Osteoblast (primary cell): ENCODE results near the gene FNIP2. TPM values are rescaled to one million over a fixed set of nuclear protein-coding genes. Genes with fewer than 3 reads are reported as not detected.

Experiments used
- DNase-seq: peaks from one replicate; pipeline ENCODE4 v3.0.0; 2011; ENCODE audit warnings: low spot score, mixed read lengths; ENCODE audit not compliant: insufficient read length; ENCODE audit errors: missing footprints
- H2AFZ ChIP-seq: 2 replicates; pipeline ENCODE4 v1.6.0; 2011; ENCODE audit warnings: mild to moderate bottlenecking, low read length
- H3K27ac ChIP-seq: 2 replicates; pipeline ENCODE4 v1.5.1; 2011; ENCODE audit warnings: mild to moderate bottlenecking, low read depth, low read length, moderate library complexity
- H3K27me3 ChIP-seq: 2 replicates; pipeline ENCODE4 v1.6.0; 2012; ENCODE audit warnings: mild to moderate bottlenecking, control low read depth, inconsistent platforms, low read length, moderate library complexity; ENCODE audit not compliant: insufficient read depth
- H3K36me3 ChIP-seq: 2 replicates; pipeline ENCODE4 v1.5.1; 2011; ENCODE audit warnings: mild to moderate bottlenecking, low read length, control low read depth, moderate library complexity; ENCODE audit not compliant: insufficient read depth
- H3K4me1 ChIP-seq: 2 replicates; pipeline ENCODE4 v1.5.1; 2011; ENCODE audit warnings: mild to moderate bottlenecking, low read length, control low read depth, moderate library complexity; ENCODE audit not compliant: insufficient read depth
- H3K4me2 ChIP-seq: 2 replicates; pipeline ENCODE4 v1.6.0; 2011; ENCODE audit warnings: mild to moderate bottlenecking, low read length; ENCODE audit not compliant: insufficient read depth
- H3K4me3 ChIP-seq: fragments of 200-600 bp; sonication (generic); 3 replicates; pipeline ENCODE4 v1.5.1; 2012; ENCODE audit warnings: mild to moderate bottlenecking, low read length, inconsistent platforms; ENCODE audit not compliant: insufficient read depth
- H3K79me2 ChIP-seq: 2 replicates; pipeline ENCODE4 v1.6.0; 2012; ENCODE audit warnings: mild to moderate bottlenecking, low read length, control low read depth, inconsistent platforms; ENCODE audit not compliant: insufficient read depth
- H3K9me3 ChIP-seq: 2 replicates; pipeline ENCODE4 v1.5.1; 2011; ENCODE audit warnings: low read depth, low read length, control low read depth
- H4K20me1 ChIP-seq: 2 replicates; pipeline ENCODE4 v1.6.0; 2012; ENCODE audit warnings: mild to moderate bottlenecking, low read length, control low read depth; ENCODE audit not compliant: insufficient read depth
- CTCF ChIP-seq: IDR thresholded peaks from 2 replicates; pipeline ENCODE4 v1.5.1; 2011; ENCODE audit warnings: mild to moderate bottlenecking, low read depth, low read length, moderate library complexity; ENCODE audit errors: extremely low read depth
- total RNA-seq: library from RNA; depleted of rRNA; stranded (reverse); fragments of >200 nt; gene quantifications from 2 replicates; pipeline ENCODE4 v1.2.3, GENCODE V29; 2012

Gene FNIP2
- total RNA-seq, 1 donor = 78.9 TPM

- peak overlapping the region; percentile 77 for H2AFZ ChIP-seq
- peak; percentile 66 for DNase-seq
- H3K27ac ChIP-seq = peak overlapping the region; percentile 91
- peaks cover 12% of the 10 kb centered on the region for H4K20me1 ChIP-seq
- no peaks in the 10 kb centered on the region for H3K36me3 ChIP-seq
- no peaks in the 10 kb centered on the region for H3K9me3 ChIP-seq
- no peak for TF ChIP-seq CTCF
- H3K27me3 ChIP-seq = no peaks in the 10 kb centered on the region
- H3K4me3 ChIP-seq = peak overlapping the region; percentile 97
- H3K4me1 ChIP-seq = peaks cover 18% of the 10 kb centered on the region
- H3K4me2 ChIP-seq = peak overlapping the region; percentile 79
- H3K79me2 ChIP-seq = peaks cover 52% of the 10 kb centered on the region
Observed at GRCh38 chr4:158769175-158769921, 522 bp downstream of the FNIP2 start.

- no peaks in the 10 kb centered on the region for H3K36me3 ChIP-seq
- H3K79me2 ChIP-seq = peaks cover 64% of the 10 kb centered on the region
- H3K9me3 ChIP-seq = no peaks in the 10 kb centered on the region
- H3K4me3 ChIP-seq = peak overlapping the region; percentile 97
- TF ChIP-seq CTCF = no peak
- H3K27ac ChIP-seq = no peak overlapping the region
- DNase-seq = no peak
- no peaks in the 10 kb centered on the region for H3K27me3 ChIP-seq
- peaks cover 26% of the 10 kb centered on the region for H3K4me1 ChIP-seq
- H2AFZ ChIP-seq = no peak overlapping the region
- H3K4me2 ChIP-seq = peak overlapping the region; percentile 79
- H4K20me1 ChIP-seq = peaks cover 12% of the 10 kb centered on the region
Observed at GRCh38 chr4:158770671-158771070, 1.8 kb downstream of the FNIP2 start.

DNA sequence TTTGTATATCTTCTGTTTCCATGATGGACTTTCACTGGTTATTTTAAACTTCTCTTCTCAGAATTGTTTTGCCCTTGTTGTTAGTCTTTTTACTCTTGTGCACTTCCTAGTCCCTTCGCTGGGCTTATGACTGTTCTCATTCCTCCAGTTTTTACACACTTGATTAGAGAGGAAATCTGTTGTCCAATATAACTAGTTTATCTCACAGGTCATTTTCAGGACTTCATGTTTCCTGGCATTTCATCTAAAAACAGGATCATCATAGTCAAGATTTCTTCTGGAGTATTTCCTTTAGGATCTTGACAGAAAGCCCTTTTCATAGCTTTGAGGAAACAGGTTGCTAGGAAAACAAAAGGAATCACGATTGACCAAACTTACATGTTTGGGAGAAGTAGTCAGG, 3.0 kb downstream of the FNIP2 start:
- no peaks in the 10 kb centered on the region for H3K36me3 ChIP-seq
- no peaks in the 10 kb centered on the region for H3K27me3 ChIP-seq
- H3K9me3 ChIP-seq = no peaks in the 10 kb centered on the region
- no peak overlapping the region for H3K27ac ChIP-seq
- H2AFZ ChIP-seq = no peak overlapping the region
- peaks cover 74% of the 10 kb centered on the region for H3K79me2 ChIP-seq
- peaks cover 26% of the 10 kb centered on the region for H3K4me1 ChIP-seq
- peak overlapping the region; percentile 4 for H3K4me3 ChIP-seq
- TF ChIP-seq CTCF = no peak
- H4K20me1 ChIP-seq = peaks cover 12% of the 10 kb centered on the region
- no peak for DNase-seq
- peak overlapping the region; percentile 3 for H3K4me2 ChIP-seq

- H3K79me2 ChIP-seq = peaks cover 93% of the 10 kb centered on the region
- H3K4me3 ChIP-seq = peak overlapping the region; percentile 18
- no peaks in the 10 kb centered on the region for H3K36me3 ChIP-seq
- peak overlapping the region; percentile 28 for H2AFZ ChIP-seq
- peak; percentile 66 for DNase-seq
- H3K27me3 ChIP-seq = no peaks in the 10 kb centered on the region
- H3K4me1 ChIP-seq = peaks cover 23% of the 10 kb centered on the region
- peak overlapping the region; percentile 52 for H3K4me2 ChIP-seq
- H3K9me3 ChIP-seq = no peaks in the 10 kb centered on the region
- peak overlapping the region; percentile 73 for H3K27ac ChIP-seq
- no peak for TF ChIP-seq CTCF
- H4K20me1 ChIP-seq = peaks cover 11% of the 10 kb centered on the region
Observed at GRCh38 chr4:158775091-158775651, 6.3 kb downstream of the FNIP2 start.
